Left ventricle myocardium inferior (tissue), 1 donor: ENCODE results near the gene PPP1R1C. TPM values are rescaled to one million over a fixed set of nuclear protein-coding genes. Genes with fewer than 3 reads are reported as not detected.
"Not testable (repeated sequence)": the region's sequence is repeated elsewhere in the genome, so short reads cannot be mapped to it uniquely, and the experiment has no call there.

Source experiments
- DNase-seq: peaks from one replicate; pipeline ENCODE4 v3.0.0-alpha.2; 2020
- H3K27ac ChIP-seq: fragments of 200-600 bp; replicated peaks from 2 replicates; pipeline ENCODE4 v1.8.0; 2021
- H3K27me3 ChIP-seq: fragments of 200-600 bp; 2 replicates; pipeline ENCODE4 v1.8.0; 2021; ENCODE audit warnings: low read depth
- H3K36me3 ChIP-seq: fragments of 200-600 bp; 2 replicates; pipeline ENCODE4 v1.8.0; 2021
- H3K4me1 ChIP-seq: fragments of 200-600 bp; 2 replicates; pipeline ENCODE4 v1.8.0; 2021
- H3K4me3 ChIP-seq: fragments of 200-600 bp; 2 replicates; pipeline ENCODE4 v1.8.0; 2021; ENCODE audit warnings: mild to moderate bottlenecking, moderate library complexity
- H3K9me3 ChIP-seq: fragments of 200-600 bp; replicated peaks from 2 replicates; pipeline ENCODE4 v1.8.0; 2021
- CTCF ChIP-seq: fragments of 200-600 bp; IDR thresholded peaks from 2 replicates; pipeline ENCODE4 v1.8.0; 2021; ENCODE audit warnings: antibody characterized with exemption, mild to moderate bottlenecking, borderline replicate concordance
- intact Hi-C: fragments of 100-400 bp; cut with micrococcal nuclease; formaldehyde crosslinking; loops from one replicate; pipeline ENCODE4 v1.11.0; 2022
- total RNA-seq: library from RNA; stranded (reverse); fragmentation: NEBNext Ultra II Directional; extraction: Animal tissue kit (Norgen Biotek cat#: 25700); gene quantifications from one replicate; pipeline ENCODE4 v1.2.1, GENCODE V29; 2021
- donor health status: DM: no; HTN: yes; CAD: no; lungs with severe emphysema.

Gene PPP1R1C
- total RNA-seq, 1 donor from 2014 or later: 33.1 TPM

GRCh38 chr2:182023235-182023634 lies 37.6 kb downstream of the PPP1R1C start:
- intact Hi-C loops: no loop called here
- Histone ChIP-seq H3K4me1 (peaks cover 12% of the 10 kb centered on the region), H3K27me3 (no peaks in the 10 kb centered on the region), H3K9me3 (peaks cover 28% of the 10 kb centered on the region), H3K27ac (no peak overlapping the region), H3K36me3 (no peaks in the 10 kb centered on the region), H3K4me3 (no peak overlapping the region)
- TF ChIP-seq CTCF: no peak
- no peak for DNase-seq

- H3K4me1 ChIP-seq, H3K27me3 ChIP-seq, H3K4me3 ChIP-seq, H3K9me3 ChIP-seq, H3K36me3 ChIP-seq, H3K27ac ChIP-seq, DNase-seq, intact Hi-C loops: not testable (repeated sequence)
Observed at GRCh38 chr2:182030875-182031274, 45.2 kb downstream of the PPP1R1C start.

- no peak overlapping the region for H3K4me3 ChIP-seq
- no peak for TF ChIP-seq CTCF
- intact Hi-C loops: no loop called here
Observed at GRCh38 chr2:182031956-182032355, 46.3 kb downstream of the PPP1R1C start.

GRCh38 chr2:182033449-182033848 lies 47.8 kb downstream of the PPP1R1C start:
- DNase-seq: no peak
- H3K36me3 ChIP-seq: no peaks in the 10 kb centered on the region
- no peak for TF ChIP-seq CTCF
- no peaks in the 10 kb centered on the region for H3K9me3 ChIP-seq
- H3K4me3 ChIP-seq: no peak overlapping the region
- H3K27me3 ChIP-seq: no peaks in the 10 kb centered on the region
- H3K4me1 ChIP-seq: peaks cover 13% of the 10 kb centered on the region
- H3K27ac ChIP-seq: no peak overlapping the region
- intact Hi-C loops: no loop called here

More at GRCh38 chr2:182031956-182032355, 46.3 kb downstream of the PPP1R1C start:
- no peak for DNase-seq
- Histone ChIP-seq H3K4me1 (peaks cover 9% of the 10 kb centered on the region), H3K36me3 (no peaks in the 10 kb centered on the region), H3K27me3 (no peaks in the 10 kb centered on the region), H3K27ac (no peak overlapping the region), H3K9me3 (no peaks in the 10 kb centered on the region)

- no peak overlapping the region for H3K27ac ChIP-seq
- no peaks in the 10 kb centered on the region for H3K36me3 ChIP-seq
- peaks cover 13% of the 10 kb centered on the region for H3K4me1 ChIP-seq
- TF ChIP-seq CTCF: no peak
- no peak overlapping the region for H3K4me3 ChIP-seq
- no peaks in the 10 kb centered on the region for H3K9me3 ChIP-seq
- intact Hi-C loops: no loop called here
- H3K27me3 ChIP-seq: no peaks in the 10 kb centered on the region
- no peak for DNase-seq
Observed at GRCh38 chr2:182038576-182038975, 52.9 kb downstream of the PPP1R1C start.

GRCh38 chr2:182043021-182043420 lies 57.4 kb downstream of the PPP1R1C start:
- intact Hi-C loops: no loop called here
- DNase-seq: no peak
- Histone ChIP-seq H3K4me3 (no peak overlapping the region), H3K27me3 (no peaks in the 10 kb centered on the region), H3K36me3 (no peaks in the 10 kb centered on the region), H3K4me1 (peaks cover 15% of the 10 kb centered on the region), H3K27ac (no peak overlapping the region), H3K9me3 (no peaks in the 10 kb centered on the region)
- no peak for TF ChIP-seq CTCF
